Fibroblast of lung (primary cell): ENCODE measurements around the gene ARHGAP18. TPM values are rescaled to one million over a fixed set of nuclear protein-coding genes. Genes with fewer than 3 reads are reported as not detected.

Experiments used
- DNase-seq, 2 donors: peaks; one replicate each; pipeline versions ENCODE4 v3.0.0 to v3.0.0-alpha.2; 2010; ENCODE audit warnings: low read depth in 2 of 2
- H2AFZ ChIP-seq: 2 replicates; pipeline ENCODE4 v1.5.1; 2012; ENCODE audit warnings: low read length, control low read depth, inconsistent platforms
- H3K27ac ChIP-seq: 2 replicates; pipeline ENCODE4 v1.5.1; 2011; ENCODE audit warnings: low read length, control low read depth; ENCODE audit not compliant: insufficient read depth
- H3K27me3 ChIP-seq: 2 replicates; pipeline ENCODE4 v1.5.1; 2011; ENCODE audit warnings: mild to moderate bottlenecking, low read length; ENCODE audit not compliant: control insufficient read depth, insufficient read depth
- H3K36me3 ChIP-seq: 2 replicates; pipeline ENCODE4 v1.5.1; 2011; ENCODE audit warnings: low read length; ENCODE audit not compliant: control insufficient read depth, insufficient read depth
- H3K4me1 ChIP-seq: 2 replicates; pipeline ENCODE4 v1.5.1; 2011; ENCODE audit warnings: low read length; ENCODE audit not compliant: control insufficient read depth, insufficient read depth; ENCODE audit errors: extremely low read depth
- H3K4me2 ChIP-seq: 2 replicates; pipeline ENCODE4 v1.5.1; 2011; ENCODE audit warnings: low read length, control low read depth; ENCODE audit not compliant: insufficient read depth; ENCODE audit errors: extremely low read depth
- H3K4me3 ChIP-seq, 4 experiments: fragments of 200-600 bp in 1 of 4; sonication (generic) in 1 of 4; replicated peaks in 1 of 4; 2 replicates each; pipeline ENCODE4 v1.5.1; 2011 to 2016; ENCODE audit warnings: low read length in 4 of 4, low read depth in 3 of 4, mild to moderate bottlenecking in 3 of 4, control low read depth in 2 of 4, inconsistent platforms in 1 of 4, mixed read lengths in 1 of 4; ENCODE audit not compliant: insufficient read depth in 1 of 4; ENCODE audit errors: control extremely low read depth in 1 of 4
- H3K79me2 ChIP-seq: 2 replicates; pipeline ENCODE4 v1.5.1; 2012; ENCODE audit warnings: mild to moderate bottlenecking, low read length, inconsistent platforms; ENCODE audit not compliant: control insufficient read depth, insufficient read depth
- H3K9ac ChIP-seq: 2 replicates; pipeline ENCODE4 v1.5.1; 2011; ENCODE audit warnings: mild to moderate bottlenecking, low read length, control low read depth; ENCODE audit not compliant: insufficient read depth
- H3K9me3 ChIP-seq: 2 replicates; pipeline ENCODE4 v1.5.1; 2012; ENCODE audit warnings: low read depth, low read length; ENCODE audit not compliant: control insufficient read depth, insufficient read depth
- H4K20me1 ChIP-seq: 2 replicates; pipeline ENCODE4 v1.5.1; 2011; ENCODE audit warnings: low read length; ENCODE audit not compliant: control insufficient read depth, insufficient read depth; ENCODE audit errors: extremely low read depth
- CTCF ChIP-seq, 2 donors: IDR thresholded peaks in 1 of 2; conservative IDR thresholded peaks in 1 of 2; 1 replicate in 1 of 2; 2 replicates in 1 of 2; pipeline ENCODE4 v1.5.1; 2011 to 2012; ENCODE audit warnings: low read length in 2 of 2, control low read depth in 1 of 2, inconsistent platforms in 1 of 2, low read depth in 1 of 2, mild to moderate bottlenecking in 1 of 2
- EZH2 ChIP-seq: IDR thresholded peaks from 2 replicates; pipeline ENCODE4 v1.5.1; 2012; ENCODE audit warnings: low read length, control low read depth, mild to moderate bottlenecking; ENCODE audit errors: missing control alignments
- polyA plus RNA-seq, 2 donors: library from polyadenylated mRNA; depleted of rRNA in 1 of 2; stranded (reverse) in 1 of 2; unstranded in 1 of 2; fragments of >200 nt; gene quantifications; 2 replicates each; pipeline ENCODE4 v1.2.1, GENCODE V29; 2011 to 2012; ENCODE audit warnings: missing spikeins in 1 of 2
- total RNA-seq: library from RNA; depleted of rRNA; stranded (reverse); fragments of >200 nt; gene quantifications from 2 replicates; pipeline ENCODE4 v1.2.1, GENCODE V29; 2014

The ARHGAP18 gene
- total and polyA plus RNA-seq, 2 donors (not counting 1 experiment from before 2014, with no cell fraction given): 18.6 to 38.3 TPM

- no peak overlapping the region for H3K9ac ChIP-seq
- H3K4me3 ChIP-seq: no peak overlapping the region
- H3K79me2 ChIP-seq: no peaks in the 10 kb centered on the region
- no peak for DNase-seq
- no peaks in the 10 kb centered on the region for H3K27me3 ChIP-seq
- TF ChIP-seq CTCF (conservative IDR thresholded peaks at IDR 0.05 in 1 of 2, IDR thresholded peaks at IDR 0.05 in 1 of 2; ENCODE audit: low read depth in 1 of 2, low read length in 2 of 2) (no peak), EZH2 (no peak)
- H3K27ac ChIP-seq: no peak overlapping the region
- no peak overlapping the region for H2AFZ ChIP-seq
- no peaks in the 10 kb centered on the region for H3K9me3 ChIP-seq
- no peaks in the 10 kb centered on the region for H3K4me1 ChIP-seq
- no peak overlapping the region for H3K4me2 ChIP-seq
- peaks cover 2% of the 10 kb centered on the region for H3K36me3 ChIP-seq
- H4K20me1 ChIP-seq: no peaks in the 10 kb centered on the region
Measured at GRCh38 chr6:129603741-129604140, 106.2 kb downstream of the ARHGAP18 start.

- H3K27ac ChIP-seq: no peak overlapping the region
- peaks cover 2% of the 10 kb centered on the region for H3K36me3 ChIP-seq
- no peak overlapping the region for H3K4me3 ChIP-seq
- H3K79me2 ChIP-seq: no peaks in the 10 kb centered on the region
- H2AFZ ChIP-seq: no peak overlapping the region
- H3K9me3 ChIP-seq: no peaks in the 10 kb centered on the region
- H3K4me2 ChIP-seq: no peak overlapping the region
- H3K4me1 ChIP-seq: no peaks in the 10 kb centered on the region
- H4K20me1 ChIP-seq: no peaks in the 10 kb centered on the region
- no peaks in the 10 kb centered on the region for H3K27me3 ChIP-seq
- H3K9ac ChIP-seq: no peak overlapping the region
- TF ChIP-seq CTCF (conservative IDR thresholded peaks at IDR 0.05 in 1 of 2, IDR thresholded peaks at IDR 0.05 in 1 of 2; ENCODE audit: low read depth in 1 of 2, low read length in 2 of 2) (no peak), EZH2 (no peak)
- DNase-seq: no peak
Measured at GRCh38 chr6:129601323-129601722, 108.7 kb downstream of the ARHGAP18 start.

- Histone ChIP-seq H3K4me3 (no peak overlapping the region), H3K9me3 (no peaks in the 10 kb centered on the region), H3K27ac (no peak overlapping the region), H3K9ac (no peak overlapping the region), H3K79me2 (no peaks in the 10 kb centered on the region), H3K27me3 (no peaks in the 10 kb centered on the region), H3K4me2 (no peak overlapping the region), H3K36me3 (peaks cover 2% of the 10 kb centered on the region), H4K20me1 (no peaks in the 10 kb centered on the region), H3K4me1 (peaks cover 1% of the 10 kb centered on the region), H2AFZ (no peak overlapping the region)
- TF ChIP-seq CTCF (conservative IDR thresholded peaks at IDR 0.05 in 1 of 2, IDR thresholded peaks at IDR 0.05 in 1 of 2; ENCODE audit: low read depth in 1 of 2, low read length in 2 of 2) (no peak), EZH2 (no peak)
- DNase-seq: no peak
Measured at GRCh38 chr6:129599467-129599866, 110.5 kb downstream of the ARHGAP18 start.
